ENCODE measurements around the gene ITSN2. TPM values are rescaled to one million over a fixed set of nuclear protein-coding genes. Genes with fewer than 3 reads are reported as not detected.

Gene ITSN2
- total RNA-seq, 4 donors from 2014 or later = 33.9 to 66.7 (median 42.4) TPM

DNA sequence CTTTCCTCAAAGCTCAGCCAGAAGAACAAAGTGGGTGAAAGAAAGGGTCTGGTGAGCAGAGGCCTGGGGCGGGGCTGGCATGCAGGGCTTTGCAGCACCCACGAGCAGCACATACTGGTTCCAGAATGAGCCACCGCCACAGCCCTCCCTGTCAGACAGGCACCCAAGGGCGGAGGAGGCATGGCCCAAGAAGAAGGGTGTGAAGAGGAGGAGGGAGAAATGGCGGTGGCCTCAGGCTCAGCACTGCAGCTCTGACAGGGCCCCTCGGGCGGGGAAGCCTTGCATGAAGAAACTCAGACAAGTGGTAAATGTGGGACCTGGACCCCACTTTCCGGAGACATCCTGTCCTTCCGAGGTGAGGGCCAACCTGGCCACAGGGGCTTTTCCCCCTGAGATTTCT is 169.8 kb downstream of the ITSN2 start:
- Histone ChIP-seq H3K27ac (no peak overlapping the region), H3K27me3 (no peaks in the 10 kb centered on the region), H3K36me3 (no peaks in the 10 kb centered on the region), H3K9me3 (no peaks in the 10 kb centered on the region), H3K4me3 (no peak overlapping the region), H3K4me1 (no peaks in the 10 kb centered on the region)
- ATAC-seq = no peak
- in situ Hi-C loops (cut with MboI; ENCODE audit: low sequenced_read_pairs in 4 of 4) (no loop called here), intact Hi-C loops (cut with DNase I; ENCODE audit: low total_unique reads) (no loop called here)
- no peak for TF ChIP-seq POLR2A (IDR thresholded peaks at IDR 0.05)
- TF ChIP-seq, protein P1, sequence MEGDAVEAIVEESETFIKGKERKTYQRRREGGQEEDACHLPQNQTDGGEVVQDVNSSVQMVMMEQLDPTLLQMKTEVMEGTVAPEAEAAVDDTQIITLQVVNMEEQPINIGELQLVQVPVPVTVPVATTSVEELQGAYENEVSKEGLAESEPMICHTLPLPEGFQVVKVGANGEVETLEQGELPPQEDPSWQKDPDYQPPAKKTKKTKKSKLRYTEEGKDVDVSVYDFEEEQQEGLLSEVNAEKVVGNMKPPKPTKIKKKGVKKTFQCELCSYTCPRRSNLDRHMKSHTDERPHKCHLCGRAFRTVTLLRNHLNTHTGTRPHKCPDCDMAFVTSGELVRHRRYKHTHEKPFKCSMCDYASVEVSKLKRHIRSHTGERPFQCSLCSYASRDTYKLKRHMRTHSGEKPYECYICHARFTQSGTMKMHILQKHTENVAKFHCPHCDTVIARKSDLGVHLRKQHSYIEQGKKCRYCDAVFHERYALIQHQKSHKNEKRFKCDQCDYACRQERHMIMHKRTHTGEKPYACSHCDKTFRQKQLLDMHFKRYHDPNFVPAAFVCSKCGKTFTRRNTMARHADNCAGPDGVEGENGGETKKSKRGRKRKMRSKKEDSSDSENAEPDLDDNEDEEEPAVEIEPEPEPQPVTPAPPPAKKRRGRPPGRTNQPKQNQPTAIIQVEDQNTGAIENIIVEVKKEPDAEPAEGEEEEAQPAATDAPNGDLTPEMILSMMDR (IDR thresholded peaks at IDR 0.05 in 4 of 5, conservative IDR thresholded peaks at IDR 0.05 in 1 of 5) = no peak
- DNase-seq = no peak

DNA sequence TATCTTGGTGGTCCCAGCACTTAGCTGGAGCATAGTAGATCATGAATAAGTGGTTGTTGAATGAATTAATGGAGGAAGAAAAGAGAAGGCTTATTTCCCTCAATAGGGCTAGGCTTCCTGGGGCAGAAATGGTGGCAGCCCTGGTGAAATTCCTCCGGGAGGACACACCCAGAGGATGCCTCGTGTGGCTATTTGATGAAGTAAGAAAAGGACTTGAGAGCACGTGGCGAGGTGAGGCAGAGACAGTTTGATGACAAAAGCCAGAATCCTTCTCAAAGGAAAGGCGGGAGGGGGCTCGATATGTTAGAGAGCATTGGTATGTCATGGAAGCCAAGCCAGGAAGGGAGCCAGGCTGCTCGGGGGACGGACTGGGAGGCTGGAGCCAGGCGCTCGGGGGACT is 170.8 kb downstream of the ITSN2 start:
- intact Hi-C loops (cut with DNase I; ENCODE audit: low total_unique reads) (no loop called here), in situ Hi-C loops (cut with MboI; ENCODE audit: low sequenced_read_pairs in 4 of 4) (no loop called here)
- TF ChIP-seq, protein P1 (IDR thresholded peaks at IDR 0.05 in 4 of 5, conservative IDR thresholded peaks at IDR 0.05 in 1 of 5) = no peak
- no peak for TF ChIP-seq POLR2A (IDR thresholded peaks at IDR 0.05)
- Histone ChIP-seq H3K9me3 (no peaks in the 10 kb centered on the region), H3K4me3 (no peak overlapping the region), H3K36me3 (no peaks in the 10 kb centered on the region), H3K4me1 (no peaks in the 10 kb centered on the region), H3K27ac (no peak overlapping the region), H3K27me3 (no peaks in the 10 kb centered on the region)
- ATAC-seq (no peak), DNase-seq (no peak)

DNA sequence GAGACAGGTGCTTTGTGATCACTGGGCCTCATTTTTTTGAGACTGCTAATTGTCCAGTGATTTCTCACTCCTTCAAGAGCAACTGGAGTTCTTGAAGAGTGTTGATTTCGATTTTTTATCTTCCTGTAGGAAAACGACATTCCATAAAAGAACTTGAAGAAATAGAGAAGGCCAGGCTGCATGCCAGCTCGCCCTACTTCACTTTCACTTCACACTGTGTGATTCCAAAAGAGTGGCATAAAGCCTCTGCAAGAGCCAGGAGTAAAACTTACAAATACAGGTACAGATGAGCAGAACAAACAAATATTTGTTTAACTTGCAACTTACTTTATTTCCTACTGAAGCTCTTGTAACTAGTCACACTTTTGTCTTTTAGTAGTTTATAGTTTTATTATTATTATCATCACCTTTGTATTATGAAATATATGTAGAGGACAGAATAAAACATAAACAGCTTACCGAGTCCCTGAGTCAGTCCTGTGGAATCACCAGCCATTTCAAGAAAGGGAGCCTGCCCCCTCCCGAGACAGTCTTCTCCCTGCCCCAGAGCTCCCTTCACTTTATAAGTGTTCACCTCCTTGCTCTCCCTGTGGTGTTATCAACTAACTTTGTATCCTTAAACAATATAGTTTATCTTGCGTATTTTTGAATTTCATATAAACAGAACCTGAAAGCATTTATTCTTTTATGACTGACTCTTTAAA is 176.8 kb downstream of the ITSN2 start:
- no peaks in the 10 kb centered on the region for H3K4me1 ChIP-seq
- no peak for TF ChIP-seq POLR2A (IDR thresholded peaks at IDR 0.05)
- TF ChIP-seq, protein P1 (IDR thresholded peaks at IDR 0.05 in 4 of 5, conservative IDR thresholded peaks at IDR 0.05 in 1 of 5) = no peak
- intact Hi-C loops (cut with DNase I; ENCODE audit: low total_unique reads) = no loop called here
- no peak overlapping the region for H3K4me3 ChIP-seq
- H3K36me3 ChIP-seq = no peaks in the 10 kb centered on the region
- no peak for ATAC-seq
- no peak for DNase-seq
- no peak overlapping the region for H3K27ac ChIP-seq
- no peaks in the 10 kb centered on the region for H3K9me3 ChIP-seq
- in situ Hi-C loops (cut with MboI; ENCODE audit: low sequenced_read_pairs in 4 of 4) = no loop called here
- H3K27me3 ChIP-seq = no peaks in the 10 kb centered on the region

DNA sequence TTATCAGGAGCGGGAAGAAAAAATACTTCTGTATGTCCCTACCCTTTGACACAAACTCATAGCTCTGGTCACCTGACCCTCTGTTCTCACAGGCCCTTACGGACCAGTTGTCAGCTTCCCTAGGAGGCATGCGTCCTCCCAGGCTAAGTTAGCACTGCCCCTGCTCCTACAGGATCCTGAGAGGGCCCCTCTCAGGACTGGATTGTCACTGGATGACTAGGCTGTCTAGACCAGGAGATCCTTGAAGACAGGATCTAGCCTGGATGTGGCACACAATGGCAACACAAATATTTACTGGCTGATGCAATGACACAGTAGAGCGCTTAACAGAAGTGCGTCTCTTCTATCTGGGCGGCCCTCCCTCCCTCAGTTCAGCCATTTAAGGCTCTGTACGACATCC is 177.8 kb downstream of the ITSN2 start:
- Histone ChIP-seq H3K27me3 (no peaks in the 10 kb centered on the region), H3K27ac (no peak overlapping the region), H3K9me3 (no peaks in the 10 kb centered on the region), H3K36me3 (no peaks in the 10 kb centered on the region), H3K4me3 (no peak overlapping the region), H3K4me1 (no peaks in the 10 kb centered on the region)
- TF ChIP-seq, protein P1 (IDR thresholded peaks at IDR 0.05 in 4 of 5, conservative IDR thresholded peaks at IDR 0.05 in 1 of 5) = no peak
- no peak for TF ChIP-seq POLR2A (IDR thresholded peaks at IDR 0.05)
- ATAC-seq = no peak
- in situ Hi-C loops (cut with MboI; ENCODE audit: low sequenced_read_pairs in 4 of 4) = no loop called here
- DNase-seq = no peak
- intact Hi-C loops (cut with DNase I; ENCODE audit: low total_unique reads) = no loop called here

DNA sequence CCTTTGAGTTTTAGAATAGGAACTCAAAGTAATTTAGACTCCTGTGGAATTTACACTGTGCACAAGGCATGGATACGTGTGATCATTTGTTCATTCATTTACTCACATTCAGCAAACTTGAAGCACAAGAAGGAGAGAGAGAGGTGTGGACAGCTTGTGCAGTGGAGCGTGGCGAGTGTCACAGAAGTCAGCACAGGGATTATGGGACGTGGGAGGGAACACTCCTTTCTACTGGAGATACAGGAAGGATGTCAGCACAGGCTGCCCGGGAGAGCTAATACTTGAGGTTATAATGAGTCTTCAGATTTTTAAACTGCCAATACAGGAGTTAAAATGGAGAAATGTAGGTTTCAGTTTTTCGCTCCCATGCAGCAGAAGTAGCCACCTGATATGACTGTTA is 178.5 kb downstream of the ITSN2 start:
- in situ Hi-C loops (cut with MboI; ENCODE audit: low sequenced_read_pairs in 4 of 4) = no loop called here
- Histone ChIP-seq H3K36me3 (no peaks in the 10 kb centered on the region), H3K27ac (no peak overlapping the region), H3K27me3 (no peaks in the 10 kb centered on the region), H3K9me3 (no peaks in the 10 kb centered on the region), H3K4me1 (no peaks in the 10 kb centered on the region), H3K4me3 (no peak overlapping the region)
- no peak for ATAC-seq
- intact Hi-C loops (cut with DNase I; ENCODE audit: low total_unique reads) = no loop called here
- DNase-seq = no peak
- no peak for TF ChIP-seq POLR2A (IDR thresholded peaks at IDR 0.05)
- TF ChIP-seq, protein P1 (IDR thresholded peaks at IDR 0.05 in 4 of 5, conservative IDR thresholded peaks at IDR 0.05 in 1 of 5) = no peak
